Measurements from ENCODE around the gene GFOD1.

Gene GFOD1

DNA sequence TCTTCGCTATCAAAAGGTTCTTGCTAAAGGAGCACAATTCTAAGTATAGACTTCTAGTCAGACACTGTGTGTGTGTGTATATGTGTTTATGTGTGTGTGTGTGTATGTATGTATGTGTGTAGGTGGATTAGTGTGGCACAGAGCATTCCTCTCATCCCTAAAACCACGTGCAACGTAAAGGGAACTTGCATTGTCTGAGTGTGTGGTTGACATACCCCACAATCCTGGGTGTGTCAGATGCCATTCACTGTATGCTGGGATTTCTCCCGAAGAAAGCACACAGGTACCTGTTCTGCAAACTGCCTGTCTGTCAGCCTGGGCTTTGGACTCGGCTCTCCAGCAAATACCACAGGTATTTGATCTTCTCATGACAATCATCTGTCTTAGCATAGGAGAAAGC is 116.8 kb downstream of the GFOD1 start:
- H3K4me3 ChIP-seq (IDR thresholded peaks at IDR 0.05; ENCODE audit: insufficient read depth, low read depth, low read length), result no peak overlapping the region
- H3K27ac ChIP-seq, result no peak overlapping the region
- H2AFZ ChIP-seq (ENCODE audit: low read depth), result no peak overlapping the region
- H3K36me3 ChIP-seq (ENCODE audit: insufficient read depth), result no peaks in the 10 kb centered on the region
- TF ChIP-seq, protein P1, sequence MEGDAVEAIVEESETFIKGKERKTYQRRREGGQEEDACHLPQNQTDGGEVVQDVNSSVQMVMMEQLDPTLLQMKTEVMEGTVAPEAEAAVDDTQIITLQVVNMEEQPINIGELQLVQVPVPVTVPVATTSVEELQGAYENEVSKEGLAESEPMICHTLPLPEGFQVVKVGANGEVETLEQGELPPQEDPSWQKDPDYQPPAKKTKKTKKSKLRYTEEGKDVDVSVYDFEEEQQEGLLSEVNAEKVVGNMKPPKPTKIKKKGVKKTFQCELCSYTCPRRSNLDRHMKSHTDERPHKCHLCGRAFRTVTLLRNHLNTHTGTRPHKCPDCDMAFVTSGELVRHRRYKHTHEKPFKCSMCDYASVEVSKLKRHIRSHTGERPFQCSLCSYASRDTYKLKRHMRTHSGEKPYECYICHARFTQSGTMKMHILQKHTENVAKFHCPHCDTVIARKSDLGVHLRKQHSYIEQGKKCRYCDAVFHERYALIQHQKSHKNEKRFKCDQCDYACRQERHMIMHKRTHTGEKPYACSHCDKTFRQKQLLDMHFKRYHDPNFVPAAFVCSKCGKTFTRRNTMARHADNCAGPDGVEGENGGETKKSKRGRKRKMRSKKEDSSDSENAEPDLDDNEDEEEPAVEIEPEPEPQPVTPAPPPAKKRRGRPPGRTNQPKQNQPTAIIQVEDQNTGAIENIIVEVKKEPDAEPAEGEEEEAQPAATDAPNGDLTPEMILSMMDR (conservative IDR thresholded peaks at IDR 0.05; ENCODE audit: low read depth, low read length), result no peak
- no peaks in the 10 kb centered on the region for H3K27me3 ChIP-seq (ENCODE audit: insufficient read depth, low read depth)
- no peak overlapping the region for H3K4me2 ChIP-seq
- no peaks in the 10 kb centered on the region for H4K20me1 ChIP-seq (ENCODE audit: insufficient read depth)
- no peaks in the 10 kb centered on the region for H3K79me2 ChIP-seq (ENCODE audit: insufficient read depth, low read depth)
- H3K4me1 ChIP-seq (ENCODE audit: low read depth, poor library complexity, severe bottlenecking), result peaks cover 8% of the 10 kb centered on the region
- H3K9ac ChIP-seq, result no peak overlapping the region

DNA sequence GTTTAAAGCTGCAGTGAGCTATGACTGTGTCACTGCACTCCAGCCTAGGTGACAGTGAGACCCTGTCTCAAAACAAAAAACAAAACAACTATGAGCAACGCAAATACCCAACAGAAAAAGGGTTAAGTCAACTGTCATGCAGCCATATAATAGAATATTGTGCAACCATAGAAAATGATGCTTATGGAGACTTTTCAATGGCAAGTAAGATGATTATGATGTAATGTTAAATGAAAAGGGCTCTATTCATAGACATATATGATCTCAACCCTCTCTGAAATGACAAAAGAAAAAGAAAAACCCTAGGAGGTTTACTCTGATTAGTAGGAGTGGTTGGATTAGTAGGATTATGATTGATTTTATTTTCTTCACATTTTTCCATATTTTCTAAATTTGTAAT is 117.8 kb downstream of the GFOD1 start:
- no peak overlapping the region for H3K27ac ChIP-seq
- H3K4me1 ChIP-seq (ENCODE audit: low read depth, poor library complexity, severe bottlenecking), result peaks cover 8% of the 10 kb centered on the region

DNA sequence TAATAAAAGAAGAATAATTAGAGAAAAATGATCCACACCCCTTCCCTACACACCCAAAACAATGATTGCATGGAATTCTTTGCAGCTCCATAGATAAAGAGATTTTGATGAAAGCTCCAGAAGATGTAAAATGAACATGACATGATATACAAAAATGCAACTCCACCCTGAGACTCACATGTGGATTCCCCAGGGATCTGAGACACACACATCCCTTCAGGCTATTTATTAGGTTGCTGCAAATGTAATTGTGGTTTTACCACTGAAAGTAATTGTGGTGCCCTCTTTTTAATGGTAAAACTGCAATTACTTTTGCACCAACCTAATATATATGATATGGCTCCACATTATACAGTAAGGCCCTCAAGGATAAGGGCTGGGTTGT is 118.7 kb downstream of the GFOD1 start:
- H3K9ac ChIP-seq, result no peak overlapping the region
- H4K20me1 ChIP-seq (ENCODE audit: insufficient read depth), result no peaks in the 10 kb centered on the region
- no peaks in the 10 kb centered on the region for H3K36me3 ChIP-seq (ENCODE audit: insufficient read depth)
- H3K79me2 ChIP-seq (ENCODE audit: insufficient read depth, low read depth), result no peaks in the 10 kb centered on the region
- H3K27me3 ChIP-seq (ENCODE audit: insufficient read depth, low read depth), result no peaks in the 10 kb centered on the region
- no peak overlapping the region for H3K27ac ChIP-seq
- TF ChIP-seq, protein P1 (conservative IDR thresholded peaks at IDR 0.05; ENCODE audit: low read depth, low read length), result no peak
- H3K4me2 ChIP-seq, result no peak overlapping the region
- peaks cover 6% of the 10 kb centered on the region for H3K4me1 ChIP-seq (ENCODE audit: low read depth, poor library complexity, severe bottlenecking)
- no peak overlapping the region for H3K4me3 ChIP-seq (IDR thresholded peaks at IDR 0.05; ENCODE audit: insufficient read depth, low read depth, low read length)
- H2AFZ ChIP-seq (ENCODE audit: low read depth), result no peak overlapping the region

More for the DNA sequence above, 117.8 kb downstream of the GFOD1 start:
- Histone ChIP-seq H3K79me2 (ENCODE audit: insufficient read depth, low read depth) (no peaks in the 10 kb centered on the region), H3K9ac (no peak overlapping the region), H3K4me3 (IDR thresholded peaks at IDR 0.05; ENCODE audit: insufficient read depth, low read depth, low read length) (no peak overlapping the region), H2AFZ (ENCODE audit: low read depth) (no peak overlapping the region), H3K27me3 (ENCODE audit: insufficient read depth, low read depth) (no peaks in the 10 kb centered on the region), H3K4me2 (no peak overlapping the region), H4K20me1 (ENCODE audit: insufficient read depth) (no peaks in the 10 kb centered on the region), H3K36me3 (ENCODE audit: insufficient read depth) (no peaks in the 10 kb centered on the region)
- TF ChIP-seq, protein P1 (conservative IDR thresholded peaks at IDR 0.05; ENCODE audit: low read depth, low read length), result no peak

DNA sequence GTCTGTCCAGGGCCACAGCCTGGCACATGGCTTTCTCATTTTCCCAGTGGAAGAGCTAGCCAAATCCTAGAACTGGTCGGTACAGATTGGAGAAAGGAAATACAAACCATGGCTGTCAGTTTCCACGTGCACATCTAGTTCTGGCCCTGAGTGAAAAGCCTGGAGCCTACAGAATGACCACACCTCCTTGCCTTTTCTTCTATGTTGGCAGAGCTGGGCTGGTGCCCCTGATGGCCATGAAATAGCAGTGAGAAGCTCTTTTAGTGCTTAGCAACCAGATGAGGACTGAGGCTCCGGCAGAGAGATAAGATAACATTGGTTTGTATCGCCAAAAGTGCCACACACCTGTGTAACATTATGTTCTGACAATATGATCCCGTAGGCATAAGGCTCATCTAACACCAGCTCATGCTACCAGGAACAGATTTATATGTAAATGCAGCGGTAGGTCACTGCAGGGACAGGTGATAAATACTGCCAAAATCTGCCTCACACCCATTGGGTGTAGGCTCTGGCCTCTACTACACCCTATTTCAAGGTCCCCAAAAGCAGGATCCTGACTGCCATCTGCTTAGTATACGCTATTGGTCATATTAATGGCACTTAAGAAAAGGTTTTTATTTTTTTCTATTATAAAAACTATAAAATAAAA is 119.2 kb downstream of the GFOD1 start:
- H3K27ac ChIP-seq, result no peak overlapping the region
- H3K27me3 ChIP-seq (ENCODE audit: insufficient read depth, low read depth), result no peaks in the 10 kb centered on the region
- H3K36me3 ChIP-seq (ENCODE audit: insufficient read depth), result no peaks in the 10 kb centered on the region
- no peak overlapping the region for H3K9ac ChIP-seq
- no peaks in the 10 kb centered on the region for H4K20me1 ChIP-seq (ENCODE audit: insufficient read depth)
- no peak overlapping the region for H2AFZ ChIP-seq (ENCODE audit: low read depth)
- no peaks in the 10 kb centered on the region for H3K79me2 ChIP-seq (ENCODE audit: insufficient read depth, low read depth)
- no peak overlapping the region for H3K4me2 ChIP-seq
- H3K4me3 ChIP-seq (IDR thresholded peaks at IDR 0.05; ENCODE audit: insufficient read depth, low read depth, low read length), result no peak overlapping the region
- H3K4me1 ChIP-seq (ENCODE audit: low read depth, poor library complexity, severe bottlenecking), result peaks cover under 1% of the 10 kb centered on the region
- TF ChIP-seq, protein P1 (conservative IDR thresholded peaks at IDR 0.05; ENCODE audit: low read depth, low read length), result no peak
